ENCODE data around the gene ZNF320.
"Not testable (repeated sequence)": the region's sequence is repeated elsewhere in the genome, so short reads cannot be mapped to it uniquely, and the experiment has no call there.

Gene ZNF320

DNA sequence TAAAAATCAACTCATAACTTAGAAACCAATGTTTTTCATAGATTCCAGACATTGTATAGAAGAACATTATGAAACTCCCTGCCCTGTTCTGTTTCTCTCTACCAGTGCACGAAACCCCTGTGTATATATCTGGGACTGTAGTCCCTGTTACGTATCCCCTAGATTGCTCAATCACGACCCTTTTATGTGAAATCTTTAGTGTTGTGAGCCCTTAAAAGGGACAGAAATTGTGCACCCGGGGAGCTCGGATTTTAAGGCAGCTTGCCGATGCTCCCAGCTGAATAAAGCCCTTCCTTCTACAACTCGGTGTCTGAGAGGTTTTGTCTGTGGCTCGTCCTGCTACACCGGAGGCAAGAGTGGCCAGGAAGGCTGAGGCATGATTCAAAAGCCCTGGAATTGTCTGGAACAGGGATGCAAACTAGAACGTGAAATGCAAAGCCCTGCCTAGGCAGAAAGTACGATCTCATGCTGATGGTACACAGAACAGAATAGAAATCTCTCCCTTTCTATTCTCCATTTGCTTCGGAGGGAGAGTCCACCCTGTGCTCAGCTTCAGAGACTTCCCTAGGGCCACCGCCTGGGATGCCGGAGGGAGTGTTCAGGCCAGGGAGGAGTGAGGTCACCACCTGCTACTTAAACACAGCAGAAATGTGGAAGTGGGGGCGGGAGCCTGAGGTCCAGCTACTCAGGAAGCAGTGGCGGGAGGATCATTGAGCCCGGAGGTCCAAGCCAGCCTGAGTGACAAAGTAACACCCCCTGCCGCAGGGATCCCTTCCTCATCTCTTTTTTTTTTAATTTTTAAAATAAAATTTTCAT, 26.6 kb upstream of the ZNF320 start:
- Histone ChIP-seq H3K4me3 (peak overlapping the region; percentile 48 to 63 (median 58)), H3K27ac (peak overlapping the region in 20 of 21 experiments; percentile 6 to 91 (median 84))

DNA sequence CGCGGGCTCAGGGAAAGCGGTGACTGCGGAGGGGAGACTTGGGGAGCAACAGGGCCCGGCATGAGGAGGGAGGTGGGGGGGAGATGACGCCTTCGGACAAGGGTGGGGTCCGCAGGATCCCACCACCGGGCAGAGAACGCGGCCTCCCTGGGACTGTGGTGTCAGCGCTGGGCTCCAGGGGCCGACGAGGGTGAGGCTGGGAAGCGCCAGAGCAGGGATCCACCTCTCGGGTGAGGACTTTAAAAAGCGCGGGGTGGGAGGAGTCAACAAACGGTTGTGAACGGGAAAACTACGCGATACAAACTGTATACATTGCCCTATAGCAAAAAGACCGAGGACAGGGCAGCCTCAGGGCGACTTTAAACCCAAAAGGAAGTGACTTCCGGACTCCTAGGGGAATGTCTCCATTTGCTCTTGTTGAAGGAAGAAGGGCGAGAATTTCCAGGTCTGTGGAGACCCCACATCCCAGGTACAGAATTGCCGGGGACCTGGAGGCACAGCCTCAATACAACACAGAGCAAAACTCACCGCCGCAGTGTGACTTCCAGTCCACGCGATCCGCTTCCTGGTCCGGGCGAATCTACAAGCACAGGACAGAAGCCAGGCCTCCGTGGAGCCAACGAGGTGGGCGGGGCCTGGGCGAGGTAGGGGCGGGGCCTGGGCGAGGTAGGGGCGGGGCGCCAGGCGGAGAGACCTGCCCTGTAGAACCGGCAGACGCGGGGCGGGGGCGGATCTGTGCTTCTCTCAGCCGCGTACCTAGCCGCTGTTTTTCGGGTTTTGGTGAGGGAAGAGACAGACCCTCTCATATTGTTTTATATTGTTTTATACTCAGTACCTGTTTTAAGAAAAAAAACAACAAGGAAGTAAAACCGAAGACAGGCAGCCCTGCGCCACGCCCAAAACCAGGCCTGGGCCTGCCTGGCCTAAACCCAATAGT, 25.7 kb upstream of the ZNF320 start, which contains the start of gene ZNF888:
Gene ZNF888, minus strand, starts transcription at position 588 of the 937 bp plus-strand sequence. CDS start 5,555 bp downstream, outside the sequence.
- Histone ChIP-seq H3K4me3 (peak within 1 kb of the TSS; percentile 48 to 63 (median 58)), H3K27ac (peak within 1 kb of the TSS; percentile 70 to 91 (median 85))

DNA sequence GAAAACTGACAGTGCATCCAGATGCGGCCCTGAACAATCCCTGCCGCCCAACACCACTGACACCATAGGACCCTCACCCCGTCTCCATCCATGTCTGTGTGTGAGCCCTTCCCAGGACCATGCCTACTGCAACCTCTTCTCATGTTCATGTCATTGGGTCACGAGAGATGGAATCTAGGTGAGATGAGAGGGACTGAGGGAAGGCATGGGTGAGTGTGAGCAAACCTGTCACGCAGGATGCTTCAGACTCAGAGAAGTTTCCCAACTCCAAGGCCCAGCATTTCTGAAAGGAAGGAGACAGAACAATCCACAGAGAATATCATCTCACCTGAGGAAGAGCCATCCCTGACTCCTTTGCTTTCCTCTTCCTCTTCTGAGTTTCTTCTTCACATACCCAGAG, 20.1 kb upstream of the ZNF320 start:
- no peak overlapping the region for H3K4me3 ChIP-seq
- H3K27ac ChIP-seq, result no peak overlapping the region

DNA sequence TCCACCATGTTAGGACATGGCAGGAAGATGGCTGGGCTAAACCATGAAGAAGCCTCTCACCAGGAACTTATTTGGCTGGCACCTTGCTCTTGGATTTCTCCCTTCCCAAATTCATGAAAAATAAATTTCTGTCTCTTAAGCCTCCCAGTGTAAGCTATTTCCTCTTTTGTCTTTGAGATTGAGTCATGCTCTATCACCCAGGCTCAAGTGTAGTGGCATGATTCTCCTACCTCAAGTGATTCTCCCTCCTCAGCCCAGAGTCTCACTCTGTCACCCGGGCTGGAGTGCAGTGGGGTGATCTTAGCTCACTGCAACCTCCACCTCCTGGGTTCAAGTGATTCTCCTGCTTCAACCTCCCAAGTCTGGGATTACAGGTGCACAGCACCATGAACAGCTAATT, 13.2 kb upstream of the ZNF320 start:
- no peak overlapping the region for H3K27ac ChIP-seq
- no peak overlapping the region for H3K4me3 ChIP-seq

DNA sequence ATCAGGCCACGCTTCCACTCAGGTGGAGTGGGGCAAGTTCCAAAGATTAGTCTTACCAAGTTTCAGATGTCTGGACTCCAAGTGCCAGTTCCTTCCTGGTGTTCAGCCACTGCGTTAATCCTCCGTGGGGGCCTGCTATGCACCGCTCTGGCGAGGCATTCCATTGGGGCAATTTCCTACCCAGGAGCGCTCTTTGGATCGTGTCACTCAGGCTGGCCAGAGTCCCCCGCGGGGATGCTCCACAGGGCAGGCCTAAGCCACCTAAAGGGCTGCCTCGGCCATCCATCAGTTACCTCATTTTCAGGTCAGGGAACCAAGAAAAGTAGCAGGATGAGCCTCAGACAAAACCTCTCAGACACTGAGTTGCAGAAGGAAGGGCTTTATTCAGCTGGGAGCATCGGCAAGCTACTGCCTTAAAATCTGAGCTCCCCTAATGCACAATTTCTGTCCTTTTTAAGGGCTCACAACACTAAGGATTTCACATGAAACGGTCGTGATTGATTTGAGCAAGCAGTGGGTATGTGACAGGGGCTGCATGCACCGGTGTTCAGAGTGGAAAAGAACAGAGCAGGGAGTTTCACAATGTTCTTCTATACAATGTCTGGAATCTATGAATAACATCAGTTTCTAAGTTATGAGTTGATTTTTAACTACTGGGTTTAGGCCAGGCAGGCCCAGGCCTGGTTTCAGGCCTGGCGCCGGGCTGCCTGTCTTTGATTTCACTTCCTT, 6.8 kb upstream of the ZNF320 start:
- H3K4me3 ChIP-seq, H3K27ac ChIP-seq: not testable (repeated sequence)

DNA sequence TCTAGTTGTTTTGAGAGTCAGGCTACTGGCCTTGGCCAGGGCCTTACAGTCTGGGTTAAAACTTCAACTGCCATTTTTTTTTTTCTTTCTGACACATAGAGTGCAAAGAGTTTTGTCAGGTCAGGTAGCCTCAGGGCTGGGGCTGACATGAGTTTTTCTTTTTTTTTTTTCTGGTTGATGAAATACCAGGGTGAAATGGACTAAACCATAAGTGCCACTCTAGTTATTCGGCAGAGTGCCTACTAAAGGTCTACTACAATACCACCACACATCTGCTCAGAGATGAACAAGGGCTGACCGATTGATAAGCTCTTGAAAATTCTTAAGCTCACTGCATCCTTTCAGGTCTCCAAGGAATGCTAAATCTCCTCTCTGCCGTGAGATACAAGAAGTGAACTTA, 4.4 kb upstream of the ZNF320 start:
- no peak overlapping the region for H3K27ac ChIP-seq
- H3K4me3 ChIP-seq, result no peak overlapping the region

DNA sequence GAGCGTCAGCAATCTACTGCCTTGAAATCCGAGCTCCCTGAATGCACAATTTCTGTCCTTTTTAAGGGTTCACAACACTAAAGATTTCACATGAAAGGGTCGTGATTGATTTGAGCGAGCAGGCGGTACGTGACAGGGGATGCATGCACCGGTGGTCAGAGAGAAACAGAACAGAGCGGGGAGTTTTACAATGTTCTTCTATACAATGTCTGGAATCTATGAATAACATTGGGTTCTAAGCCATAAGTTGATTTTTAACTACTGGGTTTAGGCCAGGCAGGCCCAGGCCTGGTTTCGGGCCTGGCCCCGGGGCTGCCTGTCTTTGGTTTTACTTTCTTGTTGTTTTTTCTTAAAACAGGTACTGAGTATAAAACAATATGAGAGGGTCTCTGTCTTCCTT, 1.2 kb upstream of the ZNF320 start:
- H3K27ac ChIP-seq, result peak overlapping the region in 1 of 21 experiments; percentile 89
- H3K4me3 ChIP-seq, result not testable (repeated sequence)

DNA sequence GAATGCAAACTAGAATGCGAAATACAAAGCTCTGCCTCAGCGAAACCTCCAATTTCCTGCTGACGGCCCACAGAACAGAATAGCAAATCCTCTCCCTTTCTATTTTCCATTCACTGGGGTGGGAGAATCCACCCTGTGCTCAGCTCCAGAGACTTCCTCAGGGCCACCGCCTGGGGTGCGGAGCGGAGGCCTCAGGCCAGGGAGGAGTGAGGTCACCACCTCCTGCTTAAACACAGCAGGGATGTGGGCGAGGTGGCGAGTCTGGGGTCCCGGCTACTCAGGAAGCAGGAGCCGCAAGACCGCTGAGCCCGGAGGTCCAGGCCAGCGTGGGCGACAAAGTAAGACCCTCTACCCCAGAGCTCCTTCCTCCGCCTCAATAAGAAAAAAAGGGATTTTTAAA, 666 bp upstream of the ZNF320 start:
- Histone ChIP-seq H3K4me3 (peak overlapping the region in 6 of 7 experiments; percentile 61 to 84 (median 66)), H3K27ac (peak overlapping the region in 16 of 21 experiments; percentile 7 to 93 (median 88))

DNA sequence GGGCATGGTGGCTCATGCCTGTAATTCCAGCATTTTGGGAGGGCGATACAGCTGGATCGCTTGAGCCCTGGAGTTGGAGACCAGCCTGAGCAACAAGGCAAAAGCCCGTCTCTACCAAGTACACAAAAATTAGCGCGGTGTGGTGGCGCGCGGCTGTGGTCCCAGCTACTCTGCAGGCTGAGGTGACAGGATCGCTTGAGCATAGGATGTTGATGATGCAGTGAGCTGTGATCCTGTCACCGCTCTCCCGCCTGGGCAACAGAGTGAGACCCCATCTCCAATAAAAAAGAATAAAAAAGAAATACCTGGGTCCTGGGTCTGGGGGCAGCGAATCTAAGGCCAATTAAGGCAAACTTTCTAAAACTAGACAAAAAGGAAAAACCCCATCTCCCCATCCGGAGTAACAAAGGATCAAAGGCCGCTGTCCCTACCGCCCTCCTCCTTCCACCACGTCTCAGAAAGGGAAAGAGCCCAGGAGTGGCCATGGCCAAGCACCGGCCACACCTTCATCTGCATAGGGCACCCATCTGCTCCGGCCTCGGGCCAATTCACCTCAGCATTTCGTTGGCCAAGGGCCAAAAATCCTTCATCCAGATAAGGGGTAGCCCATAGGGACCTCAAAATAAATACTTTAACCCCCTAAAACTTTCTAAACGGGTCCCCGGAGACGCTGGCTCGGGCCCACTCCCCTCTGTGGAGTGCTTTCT, 851 bp downstream of the ZNF320 start:
- Histone ChIP-seq H3K4me3 (peak overlapping the region; percentile 61 to 84 (median 67)), H3K27ac (peak overlapping the region in 20 of 21 experiments; percentile 63 to 93 (median 86))

DNA sequence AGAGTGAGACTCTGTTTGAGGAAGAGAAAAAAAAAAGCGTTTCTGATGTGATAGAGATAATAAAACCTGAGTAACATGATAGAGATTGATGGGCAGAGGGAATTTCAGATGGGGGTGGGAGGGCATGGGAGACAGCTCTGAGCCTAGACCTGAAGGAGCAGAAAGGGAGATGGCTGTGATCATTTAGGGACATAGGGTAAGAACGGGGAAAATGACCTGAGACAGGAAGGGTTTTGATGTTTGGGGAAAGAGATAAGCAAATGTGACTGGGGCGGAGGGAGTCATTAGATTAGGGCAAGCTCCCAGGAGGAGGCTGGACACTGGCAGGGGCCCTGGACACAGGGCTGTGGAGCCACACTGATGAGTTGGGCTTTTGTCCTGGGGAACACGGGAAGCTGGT, 6.1 kb downstream of the ZNF320 start:
- Histone ChIP-seq H3K4me3 (no peak overlapping the region), H3K27ac (no peak overlapping the region)

DNA sequence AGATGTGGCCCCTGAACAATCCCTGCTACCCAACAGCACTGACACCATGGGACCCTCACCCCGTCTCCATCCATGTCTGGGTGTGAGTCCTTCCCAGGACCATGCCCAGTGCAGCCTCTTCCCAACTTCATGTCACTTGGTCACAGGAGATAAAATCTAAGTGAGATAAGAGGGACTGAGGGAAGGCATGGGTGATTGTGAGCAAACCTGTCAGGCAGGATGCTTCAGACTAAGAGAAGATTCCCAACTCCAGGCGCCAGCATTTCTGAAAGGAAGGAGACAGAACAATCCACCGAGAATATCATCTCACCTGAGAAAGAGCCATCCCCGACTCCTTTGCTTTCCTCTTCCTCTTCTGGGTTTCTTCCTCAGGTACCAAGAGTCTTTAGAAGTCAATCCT, 7.5 kb downstream of the ZNF320 start:
- Histone ChIP-seq H3K27ac (no peak overlapping the region), H3K4me3 (no peak overlapping the region)

DNA sequence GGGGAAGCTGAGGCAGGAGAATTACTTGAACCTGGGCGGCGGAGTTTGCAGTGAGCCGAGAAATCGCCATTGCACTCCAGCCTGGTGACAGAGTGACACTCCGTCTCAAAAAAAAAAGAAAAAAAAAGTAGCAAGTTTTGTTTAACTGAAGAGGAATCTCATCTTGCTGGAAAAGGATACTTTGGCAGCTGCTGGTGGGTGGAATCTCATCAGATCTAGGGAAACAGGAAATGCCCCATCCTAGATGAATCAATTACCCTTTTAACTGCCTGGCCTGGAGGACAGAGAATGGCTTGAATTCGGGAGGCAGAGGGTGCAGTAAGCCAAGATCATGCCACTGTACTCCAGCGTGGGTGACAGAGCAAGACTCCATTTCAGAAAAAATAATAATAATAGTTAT, 8.4 kb downstream of the ZNF320 start:
- H3K27ac ChIP-seq, result no peak overlapping the region
- no peak overlapping the region for H3K4me3 ChIP-seq

DNA sequence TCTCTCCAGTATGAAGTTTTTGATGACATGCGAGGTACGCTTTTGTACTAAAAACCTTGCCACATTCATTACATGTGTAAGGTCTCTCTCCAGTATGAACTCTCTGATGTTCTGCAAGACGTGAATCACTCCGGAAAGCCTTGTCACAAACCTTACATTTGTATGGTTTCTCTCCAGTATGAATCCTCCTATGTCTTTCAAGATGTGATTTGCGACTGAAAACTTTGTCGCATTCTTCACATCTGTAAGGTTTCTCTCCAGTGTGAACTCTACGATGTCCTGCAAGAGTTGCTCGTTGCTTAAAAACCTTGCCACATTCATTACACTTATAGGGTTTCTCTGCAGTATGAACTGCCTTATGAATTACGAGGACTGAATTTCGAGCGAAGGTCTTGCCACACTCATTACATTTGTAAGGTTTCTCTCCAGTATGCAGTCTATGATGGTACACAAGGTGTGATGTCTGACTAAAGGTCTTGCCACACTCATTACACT, 16.5 kb downstream of the ZNF320 start:
- H3K4me3 ChIP-seq, result no peak overlapping the region
- no peak overlapping the region for H3K27ac ChIP-seq

DNA sequence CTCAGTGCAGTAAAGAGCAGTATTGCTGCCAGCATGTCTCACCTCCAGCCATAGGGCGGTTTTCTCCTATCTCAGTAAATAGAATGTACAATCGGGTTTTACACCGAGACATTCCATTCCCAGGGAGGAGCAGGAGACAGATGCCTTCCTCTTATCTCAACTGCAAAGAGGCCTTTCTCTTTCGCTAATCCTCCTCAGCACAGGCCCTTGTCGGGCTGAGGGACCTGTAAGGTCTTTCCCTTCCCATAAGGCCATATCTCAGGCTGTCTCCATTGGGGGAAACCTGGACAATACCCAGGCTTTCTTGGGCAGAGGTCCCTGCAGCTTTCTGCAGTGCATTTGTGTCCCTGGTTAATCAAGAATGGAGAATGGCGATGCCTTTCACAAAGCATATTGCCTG, 24.4 kb downstream of the ZNF320 start:
- H3K4me3 ChIP-seq, H3K27ac ChIP-seq: not testable (repeated sequence)

DNA sequence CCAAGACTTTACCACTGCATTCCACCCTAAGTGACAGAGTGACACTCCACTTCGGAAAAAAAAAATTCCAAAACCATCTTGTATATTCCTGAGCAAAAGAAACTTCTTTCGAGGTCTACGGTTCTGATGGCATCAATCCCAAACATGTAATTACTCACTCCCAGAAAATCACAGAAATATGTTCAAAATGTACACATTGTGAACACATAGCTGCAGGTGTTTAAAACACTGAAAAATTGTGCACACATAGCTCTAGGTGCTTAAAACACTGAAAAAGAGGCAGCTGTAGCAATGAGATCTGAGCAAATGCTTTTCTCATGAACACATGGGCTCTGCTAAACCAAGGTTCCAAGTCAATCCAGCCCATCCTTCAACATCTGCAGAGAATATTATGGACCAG, 26.0 kb downstream of the ZNF320 start:
- no peak overlapping the region for H3K4me3 ChIP-seq
- H3K27ac ChIP-seq, result no peak overlapping the region

DNA sequence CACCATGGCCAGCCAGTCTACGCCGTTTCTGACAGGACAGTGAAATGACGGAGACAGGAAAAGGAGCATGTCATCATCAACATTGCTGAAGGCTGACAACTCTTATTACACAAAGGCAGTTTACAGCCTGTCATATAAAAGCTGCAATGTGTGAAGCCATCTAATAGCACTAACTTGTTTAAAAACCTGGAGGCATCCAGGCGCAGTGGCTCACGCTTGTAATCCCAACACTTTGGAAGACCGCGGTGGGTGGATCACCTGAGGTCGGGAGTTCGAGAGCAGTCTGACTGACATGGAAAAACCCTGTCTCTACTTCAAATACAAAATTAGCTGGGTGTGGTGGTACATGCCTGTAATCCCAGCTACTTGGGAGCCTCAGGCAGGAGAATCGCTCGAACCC, 29.4 kb downstream of the ZNF320 start:
- not testable (repeated sequence) for H3K4me3 ChIP-seq, H3K27ac ChIP-seq

DNA sequence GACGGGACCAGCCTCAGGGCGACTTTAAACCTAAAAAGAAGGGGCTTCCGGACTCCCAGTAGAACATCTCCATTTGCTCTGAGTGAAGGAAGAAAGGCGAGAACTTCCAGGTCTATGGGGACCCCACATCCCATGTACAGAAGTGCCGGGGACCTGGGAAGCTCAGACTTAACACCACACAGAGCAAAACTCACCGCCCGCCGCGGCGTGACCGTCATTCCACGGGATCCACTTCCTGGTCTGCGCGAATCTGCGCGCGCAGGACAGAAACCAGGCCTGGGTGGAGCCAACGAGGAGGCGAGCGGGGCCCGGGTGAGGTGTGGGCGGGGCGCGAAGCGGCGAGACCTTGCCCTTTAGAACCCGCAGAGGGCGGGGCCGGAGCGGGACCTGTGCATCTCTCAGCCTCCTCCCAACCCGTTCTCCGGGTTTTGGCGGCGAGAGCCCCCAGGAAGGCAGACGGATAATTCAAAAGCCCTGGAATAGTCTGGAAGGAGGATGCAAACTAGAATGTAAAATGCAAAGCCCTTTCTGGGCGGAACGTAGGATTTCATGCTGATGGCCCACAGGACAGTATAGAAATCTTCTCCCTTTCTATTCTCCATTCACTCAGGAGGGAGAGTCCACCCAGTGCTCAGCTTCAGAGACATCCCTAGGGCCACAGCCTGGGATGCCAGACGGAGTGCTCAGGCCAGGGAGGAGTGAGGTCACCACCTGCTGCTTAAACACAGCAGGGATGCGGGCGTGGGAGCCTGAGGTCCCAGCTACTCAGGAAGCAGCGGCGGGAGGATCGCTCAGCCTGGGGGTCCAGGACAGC, 39.9 kb downstream of the ZNF320 start, which contains the start of gene ZNF468:
Gene ZNF468, minus strand, starts transcription at position 242 of the 814 bp plus-strand sequence. CDS start 3,347 bp downstream, outside the sequence.
- Histone ChIP-seq H3K27ac (peak within 1 kb of the TSS in 20 of 21 experiments; percentile 35 to 87 (median 76)), H3K4me3 (peak within 1 kb of the TSS; percentile 41 to 79 (median 65))

All from skin epidermis (tissue), 12 donors.